ENCODE data around the gene SNAPIN. TPM values are rescaled to one million over a fixed set of nuclear protein-coding genes. Genes with fewer than 3 reads are reported as not detected.

The SNAPIN gene
- total RNA-seq, 1 experiment from 2014 or later, result 29.0 TPM

- Histone ChIP-seq H3K79me2 (ENCODE audit: insufficient read depth, low read length) (no peaks in the 10 kb centered on the region), H3K27ac (ENCODE audit: insufficient read length, low read depth, low read length) (no peak overlapping the region), H3K14ac (ENCODE audit: insufficient read depth, low read length) (no peak overlapping the region), H2BK12ac (ENCODE audit: insufficient read length, low read depth, low read length) (no peak overlapping the region), H4K91ac (ENCODE audit: insufficient read length, low read depth, low read length) (no peak overlapping the region), H3K27me3 (ENCODE audit: insufficient read depth, low read length) (no peaks in the 10 kb centered on the region), H3K18ac (ENCODE audit: insufficient read length, low read depth, low read length) (no peak overlapping the region), H4K8ac (replicated peaks; ENCODE audit: insufficient read length, low read depth, low read length) (no peak overlapping the region), H3T11ph (ENCODE audit: low read length) (no peak overlapping the region), H2AK5ac (ENCODE audit: insufficient read length, low read length) (no peak overlapping the region), H2BK120ac (ENCODE audit: low read depth, low read length, poor library complexity, severe bottlenecking) (no peak overlapping the region), H4K20me1 (ENCODE audit: control insufficient read depth, insufficient read depth, insufficient read length) (no peaks in the 10 kb centered on the region), H3K9me3 (ENCODE audit: control insufficient read depth, low read depth, low read length) (no peaks in the 10 kb centered on the region), H3K56ac (ENCODE audit: insufficient read length, low read depth, low read length) (no peak overlapping the region), H3K23ac (ENCODE audit: insufficient read length, low read depth, low read length) (no peak overlapping the region), H2BK20ac (ENCODE audit: low read depth, low read length, poor library complexity, severe bottlenecking) (no peak overlapping the region), H4K5ac (ENCODE audit: insufficient read length, low read depth, low read length) (no peak overlapping the region), H3K4ac (ENCODE audit: low read depth, low read length) (no peak overlapping the region), H2BK15ac (ENCODE audit: low read depth, low read length) (no peak overlapping the region), H3K23me2 (ENCODE audit: insufficient read length, low read depth, low read length, poor library complexity, severe bottlenecking) (no peaks in the 10 kb centered on the region), H3K4me2 (ENCODE audit: insufficient read depth, insufficient read length, low read length) (no peak overlapping the region), H3K79me1 (ENCODE audit: insufficient read depth, low read depth, low read length, poor library complexity, severe bottlenecking) (no peaks in the 10 kb centered on the region), H3K4me1 (ENCODE audit: insufficient read depth, low read length) (peaks cover 12% of the 10 kb centered on the region; the same call in 1 of the 2 replicates), H3K9ac (ENCODE audit: extremely low read depth, insufficient read length, low read length) (no peak overlapping the region), H2AFZ (ENCODE audit: low read length) (no peak overlapping the region), H2BK5ac (ENCODE audit: insufficient read length, low read length) (no peak overlapping the region)
- Mint-ChIP-seq H3K36me3 (ENCODE audit: insufficient read depth in 1 of 3, low read depth in 3 of 3) (no peaks in the 10 kb centered on the region), H3K27me3 (ENCODE audit: low read depth) (no peaks in the 10 kb centered on the region), H3K9me3 (no peaks in the 10 kb centered on the region), H3K27ac (no peak overlapping the region), H3K4me1 (peaks cover 22 to 23% of the 10 kb centered on the region in 2 experiments), H3K4me3 (no peak overlapping the region)
- WGBS (ENCODE audit: extremely low coverage, insufficient read length, low lambda C conversion rate), result no CpG with 5 or more reads among the region's 6 CpGs
- DNase-seq, result no peak
- no peak for TF ChIP-seq CTCF (conservative IDR thresholded peaks at IDR 0.05)
Measured at GRCh38 chr1:153699768-153700167, 41.3 kb downstream of the SNAPIN start.

Measured in H9 (cell line).